HG02623 (cell line): Measurements from ENCODE around the gene PA2G4.
"Not testable (repeated sequence)": the region's sequence is repeated elsewhere in the genome, so short reads cannot be mapped to it uniquely, and the experiment has no call there.

Experiments
- ATAC-seq: cut with Tn5 transposase; IDR thresholded peaks from one replicate; pipeline ENCODE4 v1.9.1; 2021; ENCODE audit warnings: moderate library complexity; ENCODE audit not compliant: unreplicated experiment

The PA2G4 gene

GRCh38 chr12:56104109-56104814 is at the start of gene PA2G4:
Gene PA2G4 (plus strand): TSS chr12:56104559. CDS start chr12:56104738, 179 bp downstream.
- ATAC-seq = peak; percentile 93

DNA sequence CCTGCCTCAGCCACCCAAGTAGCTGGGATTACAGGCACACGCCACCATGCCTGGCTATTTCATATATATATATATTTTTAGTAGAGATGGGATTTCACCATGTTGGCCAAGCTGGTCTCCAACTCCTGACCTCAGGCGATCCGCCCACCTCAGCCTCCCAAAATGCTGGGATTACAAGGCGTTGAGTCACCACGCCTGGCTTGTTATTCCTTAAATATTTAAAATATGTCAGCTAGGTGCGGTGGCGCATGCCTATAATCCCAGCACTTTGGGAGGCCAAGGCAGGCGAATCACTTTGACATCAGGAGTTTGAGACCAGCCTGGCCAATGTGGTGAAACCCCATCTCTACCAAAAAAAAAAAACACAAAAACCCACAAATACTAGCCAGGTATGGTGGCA is 44.4 kb upstream of the PA2G4 start:
- not testable (repeated sequence) for ATAC-seq

- no peak for ATAC-seq
Observed at GRCh38 chr12:56061982-56062381, 42.4 kb upstream of the PA2G4 start.

- no peak for ATAC-seq
Observed at GRCh38 chr12:56062996-56063395, 41.4 kb upstream of the PA2G4 start.

DNA sequence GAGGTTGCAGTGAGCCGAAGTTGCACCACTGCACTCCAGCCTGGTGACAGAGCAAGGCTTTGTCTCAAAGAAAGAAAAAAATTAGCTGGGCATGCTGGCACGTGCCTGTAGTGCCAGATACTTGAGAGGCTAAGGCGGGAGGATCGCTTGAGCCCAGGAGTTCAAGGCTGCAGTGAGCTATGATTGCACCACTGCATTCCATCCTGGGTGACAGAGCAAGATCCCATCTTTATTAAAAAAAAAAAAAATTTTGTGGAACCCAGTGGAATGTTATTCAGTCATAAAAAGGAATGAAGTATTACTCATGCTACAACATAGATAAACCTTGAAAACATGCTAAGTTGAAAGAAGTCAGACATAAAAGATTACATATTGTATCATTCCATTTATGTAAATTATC is 32.7 kb upstream of the PA2G4 start:
- no peak for ATAC-seq

- ATAC-seq = no peak
Observed at GRCh38 chr12:56074396-56074795, 30.0 kb upstream of the PA2G4 start.

DNA sequence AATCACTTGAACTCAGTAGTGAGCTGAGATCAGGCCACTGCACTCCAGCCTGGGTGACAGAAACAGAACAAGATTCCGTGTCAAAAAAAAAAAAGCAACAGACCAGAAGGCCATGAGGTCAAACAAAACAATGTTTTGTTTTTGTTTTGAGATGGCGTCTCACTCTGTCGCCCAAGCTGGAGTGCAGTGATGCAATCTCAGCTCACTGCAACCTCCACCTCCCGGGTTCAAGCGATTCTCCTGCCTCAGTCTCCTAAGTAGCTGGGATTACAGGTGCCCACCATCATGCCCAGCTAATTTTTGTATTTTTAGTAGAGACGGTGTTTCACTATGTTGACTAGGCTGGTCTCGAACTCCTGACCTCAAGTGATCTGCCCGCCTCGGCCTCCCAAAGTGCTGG is 26.4 kb upstream of the PA2G4 start:
- ATAC-seq = not testable (repeated sequence)

- ATAC-seq = no peak
Observed at GRCh38 chr12:56078427-56078826, 25.9 kb upstream of the PA2G4 start.

DNA sequence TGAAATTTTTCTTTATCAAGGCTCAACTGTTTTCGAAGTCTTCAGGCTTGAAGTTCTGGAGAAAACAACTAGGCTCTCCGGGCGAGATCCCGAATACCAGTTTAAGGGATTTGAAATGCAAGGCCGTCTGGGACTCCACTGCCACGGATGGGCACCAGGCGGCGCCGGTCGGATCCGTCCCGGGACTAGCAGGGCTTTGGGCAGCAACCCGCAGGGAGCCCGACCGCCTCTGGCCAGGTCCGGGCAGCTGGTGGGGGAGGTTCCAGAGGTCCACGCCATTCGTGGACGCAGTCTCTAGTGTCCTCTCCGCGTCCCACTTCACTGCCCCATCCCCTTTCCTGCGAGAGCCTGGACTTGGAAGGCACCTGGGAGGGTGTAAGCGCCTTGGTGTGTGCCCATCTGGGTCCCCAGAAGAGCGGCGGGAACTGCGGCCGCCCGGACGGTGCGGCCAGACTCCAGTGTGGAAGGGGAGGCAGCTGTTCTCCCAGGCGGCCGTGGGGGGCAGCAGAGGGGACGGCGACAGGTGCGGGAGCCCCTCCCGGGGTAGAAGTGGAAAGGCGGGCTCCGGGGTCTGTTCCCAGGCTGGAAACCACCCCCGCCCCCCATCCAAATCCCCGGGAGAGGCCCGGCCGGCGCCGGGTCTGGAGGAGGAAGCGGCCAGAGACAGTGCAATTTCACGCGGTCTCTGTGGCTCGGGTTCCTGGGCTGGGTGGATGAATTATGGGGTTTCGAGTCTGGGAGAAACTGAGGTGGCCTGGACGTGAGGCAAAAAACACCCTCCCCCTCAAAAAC is 25.2 kb upstream of the PA2G4 start:
- no peak for ATAC-seq

- no peak for ATAC-seq
Observed at GRCh38 chr12:56079723-56080555, 24.4 kb upstream of the PA2G4 start, which contains the start of gene ERBB3. Gene ERBB3 (plus strand): TSS chr12:56080165. CDS start chr12:56080301, 136 bp downstream.

DNA sequence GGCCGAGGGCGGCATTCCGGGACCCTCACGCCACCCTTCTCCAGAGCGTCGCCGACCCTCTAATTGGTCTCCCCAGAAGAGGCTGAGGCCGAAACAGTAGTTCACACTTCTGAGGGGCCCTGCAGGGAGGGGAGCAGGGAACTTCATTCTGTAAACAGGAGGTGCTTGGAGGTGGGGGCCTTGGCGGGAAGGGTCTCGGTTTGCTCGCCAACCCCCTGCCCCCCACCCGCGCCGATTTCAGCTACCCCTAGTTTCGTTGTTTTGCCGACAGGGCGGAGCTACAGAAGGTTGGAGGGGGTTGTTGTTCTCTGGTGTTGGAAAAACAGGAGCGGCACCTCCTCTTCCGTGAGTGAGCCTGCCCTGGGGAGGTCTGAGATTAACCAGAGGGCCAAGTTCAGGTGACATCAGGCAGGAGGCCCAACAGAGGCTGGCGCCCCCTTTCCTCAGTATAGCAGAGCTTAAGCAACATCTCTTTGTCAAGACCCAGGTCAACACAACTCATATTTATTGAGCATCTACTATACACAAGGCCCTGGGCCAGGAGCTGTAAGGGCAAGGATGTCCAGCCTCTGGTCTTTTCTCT is 23.7 kb upstream of the PA2G4 start:
- no peak for ATAC-seq

DNA sequence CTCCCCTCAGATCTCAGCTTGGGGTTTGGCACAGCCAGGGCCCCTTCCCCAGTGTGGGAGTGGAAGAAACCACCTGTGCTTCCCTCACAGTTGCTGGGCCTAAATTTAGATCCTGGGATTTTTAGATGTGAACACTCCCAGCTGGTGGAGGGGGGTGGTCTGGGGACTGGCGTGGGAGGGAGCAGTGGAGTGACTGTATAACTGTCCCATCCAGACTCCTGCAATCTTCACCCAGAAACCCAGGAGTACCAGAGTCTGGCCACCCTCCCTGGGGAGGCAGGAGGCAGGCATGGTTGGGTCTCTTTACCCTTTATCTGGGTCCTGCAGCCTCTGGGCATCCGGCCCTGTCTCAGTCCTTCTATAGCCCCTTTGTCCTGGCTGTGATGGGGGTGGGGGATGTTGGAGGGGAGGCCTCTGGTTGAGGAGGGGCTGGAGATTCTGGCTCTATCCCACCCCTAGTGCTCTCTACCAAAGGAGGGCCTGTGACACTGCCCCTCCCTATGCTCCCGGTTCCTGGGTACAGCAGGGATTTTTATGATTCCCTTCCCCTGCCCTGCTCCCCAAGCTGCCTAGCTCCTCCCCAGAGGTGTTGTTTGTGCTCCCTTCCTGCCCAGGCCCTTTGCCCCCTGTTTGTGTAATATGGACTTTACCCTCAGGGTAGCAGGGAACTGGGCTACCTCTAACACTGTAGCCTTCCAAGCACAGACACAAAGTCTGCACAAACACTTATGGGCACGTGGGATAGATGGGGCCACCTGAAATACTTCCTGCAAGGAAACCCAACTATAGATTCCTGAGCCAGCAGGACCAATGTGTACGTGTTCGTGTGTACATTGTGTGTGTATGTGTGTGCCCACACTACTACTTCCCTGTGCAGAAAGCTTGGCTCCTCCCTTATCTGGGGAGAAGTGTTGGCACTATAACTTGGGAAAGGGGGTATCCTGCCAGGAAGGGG is 22.7 kb upstream of the PA2G4 start:
- ATAC-seq = no peak

- no peak for ATAC-seq
Observed at GRCh38 chr12:56082382-56082781, 22.0 kb upstream of the PA2G4 start.

DNA sequence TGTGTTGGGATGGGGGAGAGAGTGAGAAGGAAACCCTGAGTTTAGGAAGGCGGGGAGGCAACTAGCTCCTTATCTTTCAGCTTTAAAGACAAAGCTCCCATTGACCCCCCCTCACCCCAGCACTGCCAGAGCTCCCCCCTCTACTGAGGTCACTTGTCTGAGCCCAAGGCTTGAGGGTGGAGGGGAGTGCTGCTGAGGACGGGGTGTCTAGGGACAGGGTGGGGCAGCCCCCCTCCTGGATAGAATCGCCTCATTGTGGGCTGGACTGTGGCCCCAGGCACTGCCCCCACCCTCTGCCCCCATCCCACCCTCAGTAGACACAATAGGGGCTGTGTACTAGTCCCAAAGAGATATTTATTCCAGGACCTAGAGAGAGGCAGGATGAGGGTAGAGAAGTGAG is 21.4 kb upstream of the PA2G4 start:
- no peak for ATAC-seq

- ATAC-seq = no peak
Observed at GRCh38 chr12:56084958-56085543, 19.3 kb upstream of the PA2G4 start.

GRCh38 chr12:56086096-56086495 is 18.3 kb upstream of the PA2G4 start:
- no peak for ATAC-seq

GRCh38 chr12:56086608-56087007 is 17.8 kb upstream of the PA2G4 start:
- no peak for ATAC-seq

DNA sequence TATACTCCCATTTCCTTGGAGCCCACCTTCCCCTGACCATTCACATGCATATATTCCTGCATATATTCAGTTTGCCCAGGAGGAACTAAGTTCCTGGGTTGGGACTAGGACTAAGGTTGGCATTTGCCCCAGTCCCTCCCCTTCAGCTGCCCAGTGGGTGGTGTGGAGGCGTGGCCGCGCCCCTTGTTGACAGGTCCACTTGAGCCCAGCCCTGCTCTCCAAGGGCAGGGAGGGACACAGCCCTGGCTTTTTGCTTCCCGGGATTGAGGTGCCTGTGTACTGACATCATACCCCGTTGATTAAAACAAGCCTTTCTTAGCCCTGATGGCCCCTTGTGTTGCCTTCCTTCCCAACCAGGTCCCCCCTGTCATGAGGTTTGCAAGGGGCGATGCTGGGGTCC is 17.1 kb upstream of the PA2G4 start:
- no peak for ATAC-seq

DNA sequence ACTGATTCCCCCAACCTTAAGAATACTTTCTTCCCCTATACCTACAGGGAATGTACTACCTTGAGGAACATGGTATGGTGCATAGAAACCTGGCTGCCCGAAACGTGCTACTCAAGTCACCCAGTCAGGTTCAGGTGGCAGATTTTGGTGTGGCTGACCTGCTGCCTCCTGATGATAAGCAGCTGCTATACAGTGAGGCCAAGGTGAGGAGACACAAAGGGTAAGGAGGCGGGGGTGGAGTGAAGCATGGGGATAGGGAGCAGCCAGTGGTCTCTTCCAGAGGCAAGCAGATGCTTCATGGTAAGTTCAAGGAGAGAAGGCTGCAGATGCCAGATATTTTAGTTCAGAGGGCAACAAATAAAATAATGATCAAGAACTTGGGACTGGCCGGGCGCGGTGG is 6.6 kb upstream of the PA2G4 start:
- no peak for ATAC-seq

GRCh38 chr12:56098592-56098991 is 5.8 kb upstream of the PA2G4 start:
- no peak for ATAC-seq
